ENCODE results near the gene ZMIZ1.
A peak's percentile ranks its signal among the peaks of the same experiment; 100 is the strongest.

The ZMIZ1 gene

GRCh38 chr10:79067241-79068202 is 1.2 kb upstream of the ZMIZ1 start:
- DNase-seq = peak; percentile 92

DNA sequence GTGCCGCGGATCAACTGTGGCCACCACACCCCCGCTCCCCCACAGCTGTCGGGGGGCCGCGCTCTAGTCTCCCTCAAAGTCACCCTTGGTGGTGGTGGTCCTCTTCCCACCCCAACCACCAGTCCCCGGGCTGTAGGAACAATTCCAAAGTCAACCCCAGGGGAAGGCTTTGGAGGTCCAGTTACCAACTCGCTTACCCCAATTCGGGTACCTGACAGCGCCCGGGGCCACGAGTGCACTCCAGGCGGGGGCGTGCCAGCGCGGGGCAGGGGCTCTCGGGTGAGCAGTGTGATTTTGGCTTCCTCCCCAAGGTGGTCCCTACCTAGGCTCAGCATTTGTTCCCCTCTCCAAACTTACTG is 584 bp upstream of the ZMIZ1 start:
- peak; percentile 52 for DNase-seq

GRCh38 chr10:79069325-79070080 is 737 bp downstream of the ZMIZ1 start:
- DNase-seq = peak; percentile 66

GRCh38 chr10:79070081-79070605 is 1.4 kb downstream of the ZMIZ1 start:
- no peak for DNase-seq

DNA sequence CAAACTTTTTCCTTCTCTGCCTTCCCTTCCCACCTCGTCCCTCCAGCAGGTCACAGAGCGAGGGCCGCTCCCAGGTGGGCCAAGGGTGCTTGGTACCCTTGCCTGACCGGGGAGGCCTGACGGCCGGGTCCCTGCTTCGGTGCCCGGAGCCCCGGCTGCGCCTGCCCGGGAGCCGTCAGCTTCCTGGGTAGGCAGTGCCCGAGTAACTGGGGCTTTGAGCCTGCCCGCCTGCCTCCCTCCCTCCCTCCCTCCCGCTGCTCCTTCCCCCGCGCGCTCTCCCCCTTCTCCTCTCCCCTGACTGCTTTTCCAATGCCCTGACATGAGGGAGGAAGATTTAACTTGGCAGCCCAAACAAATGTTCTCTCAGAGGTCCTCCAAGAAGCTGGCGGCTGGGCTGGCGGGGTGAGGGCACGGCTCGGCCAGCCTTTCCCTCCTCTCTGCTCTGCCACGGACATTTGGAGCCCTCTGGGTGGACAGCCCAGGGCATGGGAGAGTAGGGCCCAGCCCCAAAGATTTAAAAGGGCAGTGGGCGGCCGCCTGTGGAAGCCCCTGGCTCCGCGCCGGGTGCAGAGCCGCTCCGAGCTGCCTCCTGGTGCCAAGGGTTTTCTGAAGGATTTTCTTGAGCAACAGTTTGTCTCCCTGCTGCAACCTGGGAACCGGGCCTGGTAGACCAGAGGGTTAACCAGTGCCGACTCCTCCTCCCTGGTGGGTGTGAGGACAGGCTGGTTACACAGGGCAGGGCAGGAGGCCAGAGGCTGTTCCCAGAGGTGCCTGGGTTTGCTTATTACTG is 2.0 kb downstream of the ZMIZ1 start:
- DNase-seq = peak; percentile 94

- DNase-seq = no peak
Observed at GRCh38 chr10:79071396-79071923, 2.7 kb downstream of the ZMIZ1 start.

- DNase-seq = peak; percentile 50
Observed at GRCh38 chr10:79072041-79072441, 3.3 kb downstream of the ZMIZ1 start.

GRCh38 chr10:79072994-79073645 is 4.4 kb downstream of the ZMIZ1 start:
- peak; percentile 56 for DNase-seq

GRCh38 chr10:79073784-79074432 is 5.1 kb downstream of the ZMIZ1 start:
- DNase-seq = peak; percentile 84

DNA sequence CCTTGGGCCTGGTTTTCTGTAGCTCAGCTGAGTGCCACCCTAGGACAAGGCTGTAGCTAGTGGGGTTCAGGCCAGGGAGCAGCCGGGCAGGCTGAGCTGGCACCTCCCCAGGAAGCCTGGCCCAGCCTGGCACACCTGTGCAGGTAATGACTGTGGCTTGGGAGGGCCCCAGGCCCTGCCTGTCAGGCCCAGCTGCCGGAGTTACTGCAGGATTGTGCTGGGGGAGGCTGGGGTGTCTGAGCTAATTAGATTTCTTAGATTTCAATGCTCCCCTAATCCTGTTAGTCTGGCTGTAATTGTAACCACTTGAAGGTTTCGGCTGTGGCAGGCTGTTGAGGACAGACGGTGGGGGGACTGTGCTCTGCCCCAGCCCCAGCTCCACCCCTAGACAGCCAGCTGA is 6.0 kb downstream of the ZMIZ1 start:
- no peak for DNase-seq

DNA sequence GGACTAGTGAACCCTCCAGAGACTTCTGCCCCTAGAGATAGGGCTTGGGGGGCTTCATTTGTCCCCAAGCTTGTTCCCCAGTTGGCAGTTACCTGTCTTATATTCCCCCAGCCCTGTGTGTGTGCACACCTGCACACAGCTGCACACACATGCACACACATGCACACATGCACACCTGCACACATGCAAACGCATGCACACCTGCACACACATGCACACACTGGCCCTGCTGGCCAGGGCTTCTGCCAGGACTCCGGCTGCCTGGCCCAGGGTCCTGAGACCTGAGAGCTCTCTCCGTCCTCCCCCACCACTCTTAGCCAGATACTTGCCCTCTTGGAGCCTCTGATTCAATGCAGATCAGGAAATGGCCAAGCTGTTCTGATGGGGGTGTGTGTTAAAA is 6.7 kb downstream of the ZMIZ1 start:
- no peak for DNase-seq

- no peak for DNase-seq
Observed at GRCh38 chr10:79077488-79078173, 8.9 kb downstream of the ZMIZ1 start.

- no peak for DNase-seq
Observed at GRCh38 chr10:79078367-79079053, 9.7 kb downstream of the ZMIZ1 start.

DNA sequence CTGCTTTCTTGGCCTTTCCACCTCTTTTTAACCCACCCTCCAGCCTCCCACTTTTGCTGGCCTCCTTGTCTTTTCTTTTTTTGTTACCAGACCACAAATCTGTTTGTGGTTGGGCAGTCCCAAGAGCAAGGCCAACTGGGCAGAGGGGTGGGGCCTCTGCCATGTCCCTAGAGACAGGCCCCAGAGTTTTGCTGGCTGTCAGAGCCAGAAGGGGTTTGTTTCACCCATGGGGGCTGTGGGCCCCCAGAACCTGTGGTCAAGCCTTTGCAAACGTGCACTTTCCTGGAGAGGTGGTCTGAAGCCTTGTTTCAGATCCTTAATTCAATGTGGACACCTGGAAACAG is 10.3 kb downstream of the ZMIZ1 start:
- no peak for DNase-seq

GRCh38 chr10:79079490-79080355 is 11.0 kb downstream of the ZMIZ1 start:
- DNase-seq = no peak

- DNase-seq = no peak
Observed at GRCh38 chr10:79081353-79082034, 12.7 kb downstream of the ZMIZ1 start.

- no peak for DNase-seq
Observed at GRCh38 chr10:79082035-79082373, 13.2 kb downstream of the ZMIZ1 start.

DNA sequence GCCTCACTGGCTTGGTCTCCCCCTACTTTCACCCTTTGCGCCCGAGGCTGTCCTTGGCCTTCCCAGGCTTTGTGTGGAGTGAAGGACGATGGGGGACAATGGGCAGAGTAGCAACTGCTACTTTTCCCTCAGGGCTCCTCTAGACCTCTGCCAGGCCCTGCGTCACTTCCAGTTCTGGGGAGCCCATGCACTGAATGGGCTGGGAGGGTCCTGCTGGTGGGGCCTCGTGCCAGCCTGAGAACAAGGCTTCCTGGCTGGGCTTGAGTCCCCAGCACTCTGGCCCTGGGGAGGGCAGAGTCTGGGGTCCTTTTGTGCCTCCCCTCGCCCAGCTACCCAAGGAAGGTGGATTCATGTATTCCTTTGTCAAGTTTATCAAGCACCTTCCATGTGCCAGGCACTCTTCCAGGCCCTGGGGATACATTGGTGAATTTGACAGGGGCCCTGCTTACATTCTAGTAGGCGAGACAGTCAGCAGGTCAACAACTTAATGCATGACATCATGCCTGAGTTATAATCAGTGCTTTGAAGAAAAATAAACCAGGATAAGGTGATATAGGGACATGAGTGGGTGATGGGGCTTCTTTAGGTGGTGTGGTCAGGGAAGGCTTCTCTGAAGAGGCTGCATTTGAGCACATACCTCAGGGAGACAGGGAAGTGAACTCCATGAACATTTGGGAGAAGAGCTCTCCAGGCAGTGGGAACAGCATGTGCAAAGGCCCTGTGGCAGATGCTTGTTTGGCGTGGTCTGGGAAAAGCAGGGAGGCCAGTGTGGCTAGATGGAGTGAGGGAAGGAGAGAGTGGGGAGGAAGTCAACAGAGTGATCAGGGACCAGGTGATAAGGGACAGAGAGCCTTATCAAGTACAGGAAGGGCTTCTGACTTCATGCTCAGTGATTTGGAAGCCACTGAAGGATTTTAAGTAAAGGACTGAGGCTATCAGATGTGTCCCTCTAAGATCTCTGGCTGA is 14.1 kb downstream of the ZMIZ1 start:
- DNase-seq = peak; percentile 58

Data from hematopoietic multipotent progenitor cell treated with erythropoietin and hydrocortisone succinate and interleukin-3 and kit ligand, for 4 days (in vitro differentiated cells).